ENCODE data around the gene RFX4.

Gene RFX4

GRCh38 chr12:106767954-106768822, 185.4 kb downstream of the RFX4 start:
- DNase-seq, result no peak

- DNase-seq, result no peak
Measured at GRCh38 chr12:106769078-106769477, 186.3 kb downstream of the RFX4 start.

DNA sequence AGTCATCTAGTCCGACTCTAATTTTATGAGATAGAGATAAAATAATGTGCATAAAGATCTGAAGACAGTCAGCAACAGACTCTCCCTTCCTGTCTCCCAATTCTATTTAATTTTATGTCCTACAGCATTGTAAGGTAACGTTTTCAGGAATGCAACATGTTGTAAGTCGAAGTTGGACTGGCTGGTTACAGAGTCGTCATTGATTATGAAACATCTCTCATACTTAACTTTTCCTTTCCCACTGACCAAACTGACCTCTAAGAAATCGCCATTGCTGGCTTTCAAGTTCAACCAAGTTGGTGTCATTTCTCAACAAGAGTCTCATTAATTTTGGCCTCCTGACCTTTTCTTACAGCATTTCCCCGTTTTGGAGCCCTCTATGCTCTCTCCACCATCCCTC, 186.7 kb downstream of the RFX4 start:
- no peak for DNase-seq

GRCh38 chr12:106771425-106771824, 188.6 kb downstream of the RFX4 start:
- no peak for DNase-seq

DNA sequence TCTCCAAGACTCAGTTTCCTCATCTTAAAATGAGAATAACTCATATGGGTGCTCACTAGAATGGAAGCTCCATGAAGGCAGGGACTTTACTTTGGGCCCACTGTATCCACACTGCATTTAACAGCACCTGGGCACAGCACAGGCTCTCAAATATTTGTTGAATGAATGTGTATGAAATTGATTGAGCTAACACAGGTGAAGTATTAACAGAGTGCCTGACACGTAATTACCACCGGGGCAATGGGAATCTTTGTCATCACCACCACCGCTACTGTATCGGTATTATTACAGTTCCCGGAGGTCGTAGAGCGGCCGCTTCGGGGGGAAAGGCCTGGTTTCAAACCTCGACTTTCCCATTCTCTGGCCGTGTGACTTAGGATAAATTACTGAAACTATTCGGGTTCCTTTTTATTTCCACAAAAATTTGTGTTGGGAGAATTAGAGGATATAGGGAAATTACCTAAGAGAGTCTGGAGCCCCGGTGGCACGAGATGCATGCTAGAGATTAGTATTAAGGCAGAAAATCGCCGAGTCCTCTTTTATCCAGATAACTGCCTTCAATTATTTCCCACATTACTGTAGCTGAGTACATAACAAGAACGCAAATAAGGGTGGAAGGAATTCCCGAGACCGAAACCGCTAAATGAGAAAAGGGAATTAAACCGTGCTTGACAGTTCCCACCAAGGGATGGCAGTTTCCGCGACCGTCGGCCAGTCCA, 190.6 kb downstream of the RFX4 start:
- DNase-seq, result no peak

DNA sequence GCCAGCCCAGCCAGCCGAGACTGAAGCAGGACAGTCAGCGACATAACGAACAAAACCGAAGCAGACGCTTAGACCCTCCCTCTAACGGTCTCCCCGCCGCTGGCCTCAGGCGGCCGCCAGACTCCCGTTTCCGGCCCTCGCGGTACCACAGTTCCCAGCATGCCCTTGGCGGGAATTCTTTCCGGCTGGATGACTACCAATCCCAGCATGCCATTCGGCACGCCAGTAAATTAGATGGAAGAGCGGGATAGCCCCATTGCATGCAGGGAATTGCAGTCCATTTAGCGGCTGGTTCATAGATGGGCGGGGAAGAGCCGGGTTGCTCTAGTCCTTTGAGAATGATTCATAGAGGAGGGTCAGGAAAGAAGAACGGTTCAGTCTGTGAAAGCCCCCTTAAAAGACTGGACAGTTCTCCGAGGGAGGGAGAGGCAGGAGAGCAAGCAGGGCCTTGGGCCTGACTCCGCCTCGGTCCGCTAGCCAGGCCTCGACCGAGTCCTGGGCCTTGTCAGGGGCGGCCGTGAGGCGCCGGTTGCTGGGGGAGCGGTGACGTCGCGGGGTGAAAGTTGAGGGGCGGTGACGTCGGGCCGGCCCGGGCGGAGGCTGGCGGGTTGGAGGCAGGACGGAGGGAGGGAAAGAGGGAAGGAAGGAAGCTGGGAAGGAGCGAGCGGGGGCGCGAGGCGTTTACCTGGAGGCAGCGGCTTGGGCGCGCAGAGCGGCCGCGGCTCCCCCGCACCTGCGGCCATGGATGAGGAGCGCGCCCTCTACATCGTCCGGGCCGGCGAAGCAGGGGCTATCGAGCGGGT, 191.4 kb downstream of the RFX4 start, which contains the start of gene RIC8B:
Gene RIC8B (plus strand): TSS at position 678 of the 803 bp plus-strand sequence. CDS start 64 bp downstream, at position 742.
- peak; percentile 98 for DNase-seq

- no peak for DNase-seq
Measured at GRCh38 chr12:106774808-106775524, 192.2 kb downstream of the RFX4 start.

GRCh38 chr12:106776897-106777296, 194.1 kb downstream of the RFX4 start:
- DNase-seq, result no peak

- peak; percentile 6 to 36 for DNase-seq
Measured at GRCh38 chr12:106780010-106780631, 197.3 kb downstream of the RFX4 start.

GRCh38 chr12:106782619-106783018, 199.8 kb downstream of the RFX4 start:
- DNase-seq, result no peak

DNA sequence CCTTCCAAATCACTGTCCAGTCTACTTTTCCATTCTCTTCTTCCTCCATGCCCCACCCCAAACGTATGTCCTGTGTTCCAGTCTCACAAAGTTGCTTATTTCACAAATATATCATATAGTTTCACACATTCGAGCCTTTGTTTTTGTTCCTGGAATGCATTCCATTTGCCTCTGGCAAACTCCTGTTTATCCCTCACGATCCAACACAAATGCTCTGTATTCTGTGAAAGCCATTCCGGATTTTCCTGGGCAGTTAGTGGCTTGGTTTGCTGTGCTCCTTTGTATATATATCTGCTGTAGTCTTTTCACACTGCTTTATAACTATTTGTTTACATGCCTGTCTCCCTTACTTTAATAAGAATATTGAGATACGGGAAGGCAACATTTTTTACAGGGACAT, 200.7 kb downstream of the RFX4 start:
- no peak for DNase-seq

DNA sequence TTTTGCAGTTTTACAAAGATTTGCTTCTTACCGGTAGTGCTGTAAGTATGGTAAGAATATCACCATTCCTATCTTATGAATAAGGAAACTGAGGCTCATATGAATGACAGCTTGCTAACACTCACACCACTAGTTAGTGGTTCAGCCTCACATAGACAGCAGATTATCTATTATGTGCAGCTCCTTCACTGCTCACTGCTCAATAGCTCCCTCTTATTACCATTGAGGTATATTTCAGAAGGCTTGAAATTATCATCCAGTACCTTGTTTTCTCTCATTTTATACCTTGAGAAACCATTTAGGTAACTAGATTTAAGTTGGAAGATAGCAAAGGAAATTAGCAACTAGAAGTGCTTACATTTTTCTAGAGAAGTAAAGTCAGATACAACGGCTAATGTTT, 207.2 kb downstream of the RFX4 start:
- peak; percentile 56 to 78 for DNase-seq

DNA sequence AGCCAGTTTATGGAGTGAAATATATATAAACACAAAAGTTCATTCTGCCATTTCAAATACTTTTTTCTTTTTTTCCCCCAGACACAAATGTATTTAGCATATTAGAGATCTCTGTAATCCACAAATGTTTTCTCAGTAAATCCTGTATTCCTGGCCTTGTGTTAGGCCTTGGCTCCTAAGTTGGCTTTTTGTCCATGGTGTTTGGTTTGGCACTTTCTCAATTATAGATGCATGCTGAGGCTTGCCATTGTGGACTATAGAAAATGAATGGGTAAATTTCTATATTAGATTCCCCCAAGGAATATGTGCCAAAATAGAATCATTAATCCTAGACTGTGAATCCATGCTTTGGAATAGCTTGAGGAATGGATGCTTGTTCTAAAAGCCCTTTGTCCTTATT, 208.7 kb downstream of the RFX4 start:
- peak; percentile 73 to 88 for DNase-seq

GRCh38 chr12:106794369-106794768, 211.6 kb downstream of the RFX4 start:
- DNase-seq, result no peak

DNA sequence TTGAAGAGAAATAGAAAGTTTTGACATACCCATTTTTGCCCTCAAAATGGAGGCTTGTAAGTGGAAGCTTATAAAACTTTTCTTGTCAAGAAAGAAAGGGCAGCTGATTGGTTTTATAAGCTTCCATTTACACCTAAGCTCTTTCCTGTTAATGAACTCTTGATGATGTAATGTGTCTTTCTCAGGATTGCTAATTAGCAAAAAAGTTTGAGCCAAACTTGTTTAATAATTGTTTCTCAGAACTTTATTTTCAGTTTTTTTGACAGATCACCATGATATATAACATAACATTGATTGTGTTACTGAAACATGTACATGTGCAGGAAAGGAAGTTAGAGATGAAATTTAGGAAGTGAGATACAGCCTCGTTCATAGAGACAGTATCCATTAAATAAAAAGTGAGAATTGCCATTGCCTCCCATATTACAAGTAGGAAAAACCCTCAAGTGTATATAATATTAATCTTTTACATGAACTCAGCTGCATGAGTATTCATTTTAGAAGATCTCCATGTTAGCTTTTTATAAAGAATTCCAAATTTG, 218.4 kb downstream of the RFX4 start:
- DNase-seq, result no peak

DNA sequence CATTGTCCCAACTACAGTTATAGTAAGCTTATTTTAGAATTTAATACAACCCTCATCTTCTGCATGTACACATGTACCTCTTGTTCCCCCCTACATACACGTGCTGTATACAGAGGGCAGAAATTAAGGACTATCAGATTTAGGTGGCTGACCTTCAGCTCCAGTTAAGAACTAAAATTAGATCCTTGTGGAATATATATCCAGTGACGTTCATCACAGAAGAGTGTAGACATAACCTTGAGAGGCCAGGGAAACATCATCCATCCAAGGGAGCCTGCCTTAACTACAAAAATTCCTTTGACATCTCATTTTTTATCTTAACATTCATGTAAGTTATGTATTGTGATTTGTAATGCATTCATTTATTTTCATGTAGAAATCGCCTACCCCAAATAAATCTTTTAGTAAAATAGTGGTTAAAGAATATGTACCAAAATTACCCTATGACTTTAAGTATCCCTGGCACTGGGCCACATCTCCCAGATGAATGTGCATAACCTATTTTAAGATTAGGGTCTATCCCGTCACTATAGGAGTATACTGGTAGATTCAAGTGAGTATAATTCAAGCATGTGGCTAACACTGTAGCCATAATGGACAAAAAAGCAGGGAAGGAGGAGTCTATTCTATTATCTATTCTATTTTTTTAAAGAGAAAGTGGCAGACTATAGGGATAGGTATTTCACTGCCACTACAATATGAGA, 219.2 kb downstream of the RFX4 start:
- no peak for DNase-seq

DNA sequence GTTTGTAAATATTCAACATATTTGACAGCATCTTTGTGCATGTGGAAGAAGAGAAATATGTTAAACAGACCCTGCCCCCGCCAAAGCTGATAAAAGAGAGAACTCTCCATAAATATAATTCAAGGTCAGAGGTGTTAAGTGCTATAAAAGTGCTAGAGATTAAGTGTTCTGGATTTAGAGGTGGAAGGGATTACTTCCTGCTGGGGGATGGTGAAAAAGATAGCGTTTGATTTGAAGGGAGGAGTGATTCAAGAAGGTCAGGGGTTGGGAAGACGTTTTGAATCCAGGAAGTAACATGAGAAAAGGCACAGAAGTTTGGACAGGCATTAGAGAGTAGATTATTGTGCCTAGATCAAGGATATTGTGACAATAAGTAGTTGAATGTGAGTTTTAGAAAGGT, 221.9 kb downstream of the RFX4 start:
- no peak for DNase-seq
